Measurements from ENCODE around the gene CORO2B.

Gene CORO2B

DNA sequence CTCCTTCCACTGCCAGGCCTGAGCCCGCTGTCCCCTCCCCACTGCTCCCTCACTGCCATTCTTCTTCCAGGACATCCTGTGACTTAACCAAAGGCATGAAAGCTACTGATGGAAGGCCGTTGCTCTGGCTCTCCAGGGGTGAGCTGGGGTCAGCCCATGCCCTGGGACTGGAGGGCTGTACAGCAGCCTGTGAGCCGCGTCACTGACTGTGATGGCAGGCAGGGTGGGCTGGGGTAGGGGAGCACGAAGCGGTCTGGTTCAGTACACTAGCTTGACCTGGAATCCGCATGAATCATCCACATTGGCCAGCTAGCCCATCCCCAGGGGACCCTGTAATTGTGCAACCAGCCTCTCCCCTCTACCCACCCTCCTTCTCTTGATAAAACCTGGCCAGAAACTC is 30.8 kb downstream of the CORO2B start:
- H3K4me3 ChIP-seq (ENCODE audit: control insufficient read depth, low read depth, low read length) = no peak overlapping the region
- TF ChIP-seq, protein P1, sequence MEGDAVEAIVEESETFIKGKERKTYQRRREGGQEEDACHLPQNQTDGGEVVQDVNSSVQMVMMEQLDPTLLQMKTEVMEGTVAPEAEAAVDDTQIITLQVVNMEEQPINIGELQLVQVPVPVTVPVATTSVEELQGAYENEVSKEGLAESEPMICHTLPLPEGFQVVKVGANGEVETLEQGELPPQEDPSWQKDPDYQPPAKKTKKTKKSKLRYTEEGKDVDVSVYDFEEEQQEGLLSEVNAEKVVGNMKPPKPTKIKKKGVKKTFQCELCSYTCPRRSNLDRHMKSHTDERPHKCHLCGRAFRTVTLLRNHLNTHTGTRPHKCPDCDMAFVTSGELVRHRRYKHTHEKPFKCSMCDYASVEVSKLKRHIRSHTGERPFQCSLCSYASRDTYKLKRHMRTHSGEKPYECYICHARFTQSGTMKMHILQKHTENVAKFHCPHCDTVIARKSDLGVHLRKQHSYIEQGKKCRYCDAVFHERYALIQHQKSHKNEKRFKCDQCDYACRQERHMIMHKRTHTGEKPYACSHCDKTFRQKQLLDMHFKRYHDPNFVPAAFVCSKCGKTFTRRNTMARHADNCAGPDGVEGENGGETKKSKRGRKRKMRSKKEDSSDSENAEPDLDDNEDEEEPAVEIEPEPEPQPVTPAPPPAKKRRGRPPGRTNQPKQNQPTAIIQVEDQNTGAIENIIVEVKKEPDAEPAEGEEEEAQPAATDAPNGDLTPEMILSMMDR (IDR thresholded peaks at IDR 0.05; ENCODE audit: control insufficient read depth, insufficient read depth, low read depth, low read length, missing control alignments) = no peak
- no peak for DNase-seq (ENCODE audit: low read depth)

DNA sequence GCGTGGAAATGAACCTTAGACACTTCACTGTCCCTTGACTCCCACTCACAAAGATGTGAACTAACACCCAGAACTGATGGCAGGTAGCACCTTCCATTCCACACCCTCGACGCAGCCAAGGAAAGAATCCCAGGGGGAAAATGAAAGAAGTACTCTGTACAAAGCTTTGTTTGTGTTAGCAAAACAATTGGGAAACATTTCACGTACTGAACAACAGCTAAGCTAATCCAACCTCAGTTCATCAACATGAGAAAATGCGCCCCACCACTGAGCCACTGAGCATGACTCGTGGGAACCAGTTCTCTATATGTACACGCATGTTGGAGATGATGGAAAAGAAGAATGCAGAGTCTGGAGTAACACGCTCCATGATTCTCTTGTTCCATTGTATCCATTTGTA is 32.0 kb downstream of the CORO2B start:
- DNase-seq (ENCODE audit: low read depth) = no peak
- H3K4me3 ChIP-seq (ENCODE audit: control insufficient read depth, low read depth, low read length) = no peak overlapping the region
- TF ChIP-seq, protein P1 (IDR thresholded peaks at IDR 0.05; ENCODE audit: control insufficient read depth, insufficient read depth, low read depth, low read length, missing control alignments) = no peak

DNA sequence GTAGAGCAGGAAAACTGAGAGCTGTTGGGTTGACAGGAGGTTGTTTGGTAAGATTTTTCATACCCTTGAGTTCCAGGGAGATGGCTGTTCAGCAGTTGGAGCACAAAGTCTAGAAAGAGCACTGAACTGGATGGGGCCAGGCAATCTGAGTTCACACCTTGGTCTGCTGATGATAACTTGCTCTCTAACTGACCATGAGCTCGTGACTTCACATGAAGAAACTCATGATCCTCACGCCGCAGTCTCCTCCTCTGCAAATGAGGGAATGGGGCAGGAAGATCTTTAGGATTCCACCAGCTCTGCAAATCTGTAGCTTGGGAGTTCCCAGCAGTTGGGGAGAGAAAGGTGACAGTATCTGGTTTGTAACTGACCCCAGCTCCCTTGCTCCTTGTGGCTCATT is 33.7 kb downstream of the CORO2B start:
- no peak for DNase-seq (ENCODE audit: low read depth)
- H3K4me3 ChIP-seq (ENCODE audit: control insufficient read depth, low read depth, low read length) = no peak overlapping the region
- TF ChIP-seq, protein P1 (IDR thresholded peaks at IDR 0.05; ENCODE audit: control insufficient read depth, insufficient read depth, low read depth, low read length, missing control alignments) = no peak

DNA sequence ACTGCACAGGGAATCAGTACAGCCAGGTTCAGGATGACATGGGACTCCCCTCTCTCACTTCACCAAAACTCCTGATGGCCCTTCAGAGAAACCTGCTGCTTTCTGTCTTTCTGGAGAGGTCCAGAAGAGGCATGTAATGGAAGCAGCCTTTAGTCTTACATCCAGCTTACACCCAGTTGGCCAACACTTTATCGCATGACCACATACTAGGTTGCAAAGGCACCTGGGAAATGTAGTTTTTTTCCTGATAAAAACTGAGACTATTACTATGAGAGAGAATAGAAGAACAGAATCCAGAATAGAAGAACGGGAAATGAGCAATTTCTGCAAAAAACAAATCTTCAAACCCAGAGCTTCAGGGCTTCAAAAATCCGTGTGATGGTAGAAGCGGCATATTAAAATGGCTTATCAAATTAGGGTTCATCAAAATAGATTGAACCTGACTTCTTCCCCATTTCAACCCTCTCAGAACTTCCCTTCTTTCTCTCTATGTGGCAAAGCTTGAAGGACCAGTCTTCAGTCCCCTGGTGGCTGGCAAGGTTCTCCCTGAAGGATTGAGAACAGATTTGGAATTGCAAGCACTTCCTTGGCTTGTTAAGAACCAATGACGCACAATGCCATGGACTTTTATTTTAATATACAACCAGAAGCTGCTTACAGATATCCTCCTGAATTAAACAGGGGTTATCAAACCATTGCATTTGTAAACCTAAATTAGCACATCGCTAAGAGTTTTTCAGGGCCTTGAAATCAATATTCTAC is 34.4 kb downstream of the CORO2B start:
- no peak overlapping the region for H3K4me3 ChIP-seq (ENCODE audit: control insufficient read depth, low read depth, low read length)
- TF ChIP-seq, protein P1 (IDR thresholded peaks at IDR 0.05; ENCODE audit: control insufficient read depth, insufficient read depth, low read depth, low read length, missing control alignments) = no peak
- DNase-seq (ENCODE audit: low read depth) = no peak

DNA sequence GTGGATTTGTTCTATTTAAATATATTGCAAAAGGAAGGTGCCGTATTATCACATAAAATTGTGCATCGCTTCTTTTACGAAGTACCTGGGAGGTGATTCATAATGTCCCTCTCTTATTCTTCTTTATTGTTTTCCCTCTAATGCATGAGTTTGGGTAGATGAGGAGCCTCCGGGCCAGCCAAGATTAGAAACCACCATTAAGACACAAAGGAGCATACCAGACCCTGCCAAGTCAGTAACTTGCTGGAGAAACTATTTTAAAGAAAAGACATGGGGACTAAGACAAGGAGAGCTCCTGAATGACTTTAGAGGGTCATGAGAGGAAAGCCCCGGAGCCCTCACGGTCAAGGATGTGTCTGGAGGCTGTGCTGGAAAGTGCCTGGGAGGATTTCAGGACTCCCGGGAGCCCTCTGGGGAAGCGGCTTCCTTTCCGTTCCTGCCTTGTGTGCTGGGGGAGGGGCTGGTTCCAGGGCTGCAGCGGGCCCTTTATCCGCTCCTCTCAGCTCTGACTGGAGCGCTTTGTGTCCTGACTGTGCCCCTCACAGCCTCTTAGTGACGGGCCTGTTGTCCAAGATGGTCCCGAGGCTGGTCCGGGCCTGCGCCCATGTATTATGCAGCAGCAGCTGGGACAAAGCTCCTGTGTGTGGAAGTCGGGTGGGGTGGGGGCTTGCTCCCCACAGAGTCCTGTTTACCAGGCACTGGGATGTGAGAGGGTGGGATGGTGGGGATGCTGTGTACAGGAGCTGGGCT is 35.7 kb downstream of the CORO2B start:
- TF ChIP-seq, protein P1 (IDR thresholded peaks at IDR 0.05; ENCODE audit: control insufficient read depth, insufficient read depth, low read depth, low read length, missing control alignments) = no peak
- no peak for DNase-seq (ENCODE audit: low read depth)

DNA sequence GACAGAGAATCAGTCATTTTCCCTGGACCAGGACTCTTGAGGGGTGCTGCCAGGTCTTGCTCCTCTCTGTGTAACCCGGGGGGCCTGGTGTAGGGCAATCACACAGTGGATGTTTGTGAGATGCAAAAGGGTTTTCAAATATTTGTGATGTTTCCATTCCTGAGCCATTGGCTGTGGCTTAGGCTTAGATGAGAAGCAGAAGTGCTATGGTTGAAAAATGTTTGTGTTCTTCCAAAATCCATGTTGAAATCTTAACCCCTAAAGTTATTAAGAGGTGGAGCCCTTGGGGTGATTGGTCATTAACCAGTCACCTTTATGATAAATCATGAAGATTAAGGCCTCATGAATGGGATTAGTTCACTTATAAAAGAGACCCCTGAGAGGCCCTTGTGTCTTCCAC is 36.5 kb downstream of the CORO2B start:
- TF ChIP-seq, protein P1 (IDR thresholded peaks at IDR 0.05; ENCODE audit: control insufficient read depth, insufficient read depth, low read depth, low read length, missing control alignments) = no peak
- no peak overlapping the region for H3K4me3 ChIP-seq (ENCODE audit: control insufficient read depth, low read depth, low read length)
- DNase-seq (ENCODE audit: low read depth) = no peak

More for the DNA sequence above, 35.7 kb downstream of the CORO2B start:
- H3K4me3 ChIP-seq (ENCODE audit: control insufficient read depth, low read depth, low read length) = no peak overlapping the region

Data from AG09309 (cell line).